ENCODE measurements around the gene MYL11. TPM values are rescaled to one million over a fixed set of nuclear protein-coding genes. Genes with fewer than 3 reads are reported as not detected.

The MYL11 gene
- total and polyA plus RNA-seq, 4 donors: 0.44 to 3.9 TPM; not detected in 2

DNA sequence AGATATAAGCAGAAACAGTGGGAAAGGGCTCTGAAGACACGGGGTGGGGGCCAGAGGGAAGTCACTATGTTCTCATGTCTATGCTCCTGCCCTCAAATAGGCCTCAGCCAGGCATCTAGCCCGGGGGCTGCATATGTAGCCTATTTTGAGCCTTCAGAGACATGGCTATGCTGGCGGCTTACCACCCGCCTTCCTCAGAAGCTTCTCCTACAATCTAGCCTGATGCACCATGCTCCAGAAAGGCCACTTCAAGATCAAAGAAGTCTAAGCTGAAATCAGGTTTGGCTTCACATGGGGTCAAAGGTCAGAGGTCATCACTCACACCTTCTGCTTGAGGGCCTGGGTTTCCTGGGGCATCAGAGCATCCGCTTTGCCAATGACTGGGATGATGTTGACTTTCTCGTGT, 6.2 kb downstream of the MYL11 start:
- DNase-seq (no peak), ATAC-seq (ENCODE audit: insufficient read depth, low FRiP score) (no peak)
- H3K27ac ChIP-seq (ENCODE audit: low read depth in 1 of 2, low read length in 1 of 2): no peak overlapping the region
- no peak overlapping the region for H3K4me3 ChIP-seq
- H3K9ac ChIP-seq (ENCODE audit: insufficient read depth in 1 of 2, low read length in 2 of 2): no peak overlapping the region
- 81 to 86% methylated on average over 6 of the region's 6 CpGs for WGBS, 2 donors
- H3K27me3 ChIP-seq (ENCODE audit: control insufficient read depth in 3 of 3, insufficient read depth in 3 of 3, low read length in 2 of 3): no peaks in the 10 kb centered on the region
- H3K36me3 ChIP-seq (ENCODE audit: control insufficient read depth in 4 of 4, insufficient read depth in 4 of 4, low read length in 4 of 4): no peaks in the 10 kb centered on the region
- TF ChIP-seq, protein P1, sequence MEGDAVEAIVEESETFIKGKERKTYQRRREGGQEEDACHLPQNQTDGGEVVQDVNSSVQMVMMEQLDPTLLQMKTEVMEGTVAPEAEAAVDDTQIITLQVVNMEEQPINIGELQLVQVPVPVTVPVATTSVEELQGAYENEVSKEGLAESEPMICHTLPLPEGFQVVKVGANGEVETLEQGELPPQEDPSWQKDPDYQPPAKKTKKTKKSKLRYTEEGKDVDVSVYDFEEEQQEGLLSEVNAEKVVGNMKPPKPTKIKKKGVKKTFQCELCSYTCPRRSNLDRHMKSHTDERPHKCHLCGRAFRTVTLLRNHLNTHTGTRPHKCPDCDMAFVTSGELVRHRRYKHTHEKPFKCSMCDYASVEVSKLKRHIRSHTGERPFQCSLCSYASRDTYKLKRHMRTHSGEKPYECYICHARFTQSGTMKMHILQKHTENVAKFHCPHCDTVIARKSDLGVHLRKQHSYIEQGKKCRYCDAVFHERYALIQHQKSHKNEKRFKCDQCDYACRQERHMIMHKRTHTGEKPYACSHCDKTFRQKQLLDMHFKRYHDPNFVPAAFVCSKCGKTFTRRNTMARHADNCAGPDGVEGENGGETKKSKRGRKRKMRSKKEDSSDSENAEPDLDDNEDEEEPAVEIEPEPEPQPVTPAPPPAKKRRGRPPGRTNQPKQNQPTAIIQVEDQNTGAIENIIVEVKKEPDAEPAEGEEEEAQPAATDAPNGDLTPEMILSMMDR (IDR thresholded peaks at IDR 0.05; ENCODE audit: control extremely low read depth, extremely low read depth): no peak
- no peaks in the 10 kb centered on the region for H3K9me3 ChIP-seq (ENCODE audit: control insufficient read depth in 4 of 4, insufficient read depth in 3 of 4, low read length in 3 of 4)
- peaks cover 0 to 12% (median 5%) of the 10 kb centered on the region in 5 donors for H3K4me1 ChIP-seq (ENCODE audit: control insufficient read depth in 5 of 5, insufficient read depth in 5 of 5, low read length in 5 of 5)

DNA sequence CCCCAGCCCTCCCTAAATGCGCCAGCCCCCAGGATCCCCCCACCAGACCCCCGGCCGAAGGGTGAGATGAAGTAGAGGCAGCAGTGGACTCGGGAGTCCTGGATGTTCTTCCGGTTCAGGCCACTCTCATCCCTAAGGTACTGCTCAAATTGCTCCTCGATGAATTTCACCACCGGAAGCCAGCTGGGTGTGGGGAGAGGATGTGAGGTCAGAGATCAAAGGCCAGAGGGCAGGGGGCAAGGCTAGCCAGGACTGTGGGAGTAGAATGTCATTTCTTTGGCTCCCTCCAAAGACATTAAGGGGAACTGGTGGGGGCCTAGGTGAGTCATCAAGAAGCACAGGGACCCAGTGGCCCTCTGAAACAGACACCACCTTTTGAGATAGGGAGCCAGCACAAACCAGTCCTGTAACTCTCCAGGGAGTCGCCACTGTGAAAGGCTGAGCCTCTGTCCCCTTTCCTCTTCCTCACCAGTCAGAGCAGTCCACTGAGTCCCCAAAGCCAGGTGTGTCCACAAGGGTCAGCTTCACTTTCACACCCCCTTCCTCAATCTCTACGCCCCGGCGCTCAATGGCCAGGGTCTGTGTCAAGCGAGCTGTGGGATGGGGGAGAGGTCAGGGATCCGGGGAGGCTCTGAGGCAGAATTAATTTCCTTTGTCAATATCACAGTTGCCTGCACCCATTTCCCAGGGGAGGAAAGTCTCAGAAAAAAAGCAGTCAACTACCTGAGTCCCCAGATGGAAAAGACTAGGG, 6.9 kb downstream of the MYL11 start:
- ATAC-seq (ENCODE audit: insufficient read depth, low FRiP score) (no peak), DNase-seq (no peak)
- H3K27me3 ChIP-seq (ENCODE audit: control insufficient read depth in 3 of 3, insufficient read depth in 3 of 3, low read length in 2 of 3): no peaks in the 10 kb centered on the region
- TF ChIP-seq, protein P1 (IDR thresholded peaks at IDR 0.05; ENCODE audit: control extremely low read depth, extremely low read depth): no peak
- 74 to 88% methylated on average over 13 of the region's 13 CpGs for WGBS, 2 donors
- H3K4me3 ChIP-seq: no peak overlapping the region
- H3K9me3 ChIP-seq (ENCODE audit: control insufficient read depth in 4 of 4, insufficient read depth in 3 of 4, low read length in 3 of 4): no peaks in the 10 kb centered on the region
- peak overlapping the region in 1 of 2 donors; percentile 21 for H3K27ac ChIP-seq (ENCODE audit: low read depth in 1 of 2, low read length in 1 of 2)
- no peaks in the 10 kb centered on the region for H3K36me3 ChIP-seq (ENCODE audit: control insufficient read depth in 4 of 4, insufficient read depth in 4 of 4, low read length in 4 of 4)
- no peak overlapping the region for H3K9ac ChIP-seq (ENCODE audit: insufficient read depth in 1 of 2, low read length in 2 of 2)
- H3K4me1 ChIP-seq (ENCODE audit: control insufficient read depth in 5 of 5, insufficient read depth in 5 of 5, low read length in 5 of 5): peaks cover 0 to 12% (median 5%) of the 10 kb centered on the region in 5 donors

DNA sequence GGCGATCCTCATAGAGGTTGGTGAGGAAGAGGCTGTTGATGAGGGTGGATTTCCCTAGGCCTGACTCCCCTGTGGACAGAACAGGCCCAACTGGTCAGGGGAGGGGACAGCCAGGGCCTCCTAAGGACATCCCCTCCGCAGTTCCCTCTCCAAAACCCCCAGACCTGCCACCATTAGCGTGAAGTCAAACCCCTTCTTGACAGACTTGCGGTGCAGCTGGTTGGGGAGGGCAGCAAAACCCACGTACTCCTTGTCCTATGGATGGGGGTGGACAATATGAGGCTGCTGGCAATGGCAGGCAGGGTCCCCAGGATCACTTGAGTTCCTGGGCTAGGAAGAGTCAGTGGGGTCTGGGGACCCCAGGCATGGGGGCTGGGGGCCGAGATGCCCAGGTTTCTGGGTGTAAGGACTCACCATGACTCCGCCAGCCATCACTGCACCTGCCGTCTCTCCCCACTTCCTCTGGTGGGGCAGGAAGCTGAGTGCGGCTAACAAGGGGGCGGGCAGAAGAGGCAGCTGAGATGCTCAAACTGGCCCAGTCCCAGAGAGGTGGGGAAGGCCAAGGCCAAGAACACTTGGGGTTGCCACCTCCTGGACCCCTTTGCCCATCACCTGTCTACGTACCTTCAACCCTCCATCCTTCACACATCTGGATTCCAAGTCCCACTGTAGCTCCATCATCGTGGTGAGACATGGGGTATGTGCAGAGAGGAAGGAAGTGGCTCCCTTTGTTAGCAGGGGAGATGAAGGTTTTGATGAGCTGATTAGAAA, 7.7 kb downstream of the MYL11 start, which contains the start of gene SEPTIN1:
Gene SEPTIN1, minus strand, starts transcription at position 451 of the 771 bp plus-strand sequence. Its CDS starts 19 bp downstream, at position 432.
- no peak within 1 kb of the TSS for H3K9ac ChIP-seq (ENCODE audit: insufficient read depth in 1 of 2, low read length in 2 of 2)
- H3K4me3 ChIP-seq: no peak within 1 kb of the TSS
- H3K36me3 ChIP-seq (ENCODE audit: control insufficient read depth in 4 of 4, insufficient read depth in 4 of 4, low read length in 4 of 4): no peaks in the 10 kb centered on the region
- 31 to 46% methylated on average over 12 of the region's 12 CpGs for WGBS, 2 donors
- TF ChIP-seq, protein P1 (IDR thresholded peaks at IDR 0.05; ENCODE audit: control extremely low read depth, extremely low read depth): no peak
- no peaks in the 10 kb centered on the region for H3K9me3 ChIP-seq (ENCODE audit: control insufficient read depth in 4 of 4, insufficient read depth in 3 of 4, low read length in 3 of 4)
- H3K27ac ChIP-seq (ENCODE audit: low read depth in 1 of 2, low read length in 1 of 2): peak within 1 kb of the TSS in 1 of 2 donors; percentile 21
- no peaks in the 10 kb centered on the region for H3K27me3 ChIP-seq (ENCODE audit: control insufficient read depth in 3 of 3, insufficient read depth in 3 of 3, low read length in 2 of 3)
- peaks cover 0 to 12% (median 3%) of the 10 kb centered on the region in 5 donors for H3K4me1 ChIP-seq (ENCODE audit: control insufficient read depth in 5 of 5, insufficient read depth in 5 of 5, low read length in 5 of 5)
- ATAC-seq (ENCODE audit: insufficient read depth, low FRiP score): no peak
- DNase-seq: no peak
